Lower lobe of right lung (tissue), 2 donors: ENCODE results near the gene KIRREL1. TPM values are rescaled to one million over a fixed set of nuclear protein-coding genes. Genes with fewer than 3 reads are reported as not detected.

Experiments used
- ATAC-seq, 2 donors: fragments of 200-7000 bp; cut with Tn5 transposase; one replicate each; pipeline ENCODE4 v1.9.1; 2020 to 2022; ENCODE audit warnings: mild to moderate bottlenecking in 2 of 2, moderate library complexity in 2 of 2
- DNase-seq: peaks from one replicate; pipeline ENCODE4 v3.0.0-alpha.2; 2020
- H3K27ac ChIP-seq: fragments of 200-600 bp; one replicate; pipeline ENCODE4 v1.8.0; 2022
- H3K27me3 ChIP-seq: fragments of 200-600 bp; one replicate; pipeline ENCODE4 v1.8.0; 2022; ENCODE audit warnings: low read depth
- H3K36me3 ChIP-seq: fragments of 200-600 bp; one replicate; pipeline ENCODE4 v1.8.0; 2022; ENCODE audit warnings: mild to moderate bottlenecking
- H3K4me1 ChIP-seq: fragments of 200-600 bp; one replicate; pipeline ENCODE4 v1.8.0; 2022
- H3K4me3 ChIP-seq: fragments of 200-600 bp; one replicate; pipeline ENCODE4 v1.8.0; 2022; ENCODE audit warnings: mild to moderate bottlenecking
- H3K9me3 ChIP-seq: fragments of 200-600 bp; one replicate; pipeline ENCODE4 v1.8.0; 2022
- CTCF ChIP-seq: fragments of 200-600 bp; IDR thresholded peaks from one replicate; pipeline ENCODE4 v1.8.0; 2022; ENCODE audit warnings: antibody characterized with exemption, mild to moderate bottlenecking
- intact Hi-C: fragments of 100-400 bp; cut with DNase I; formaldehyde crosslinking; loops from one replicate; pipeline ENCODE4 v1.11.0; 2022
- total RNA-seq: library from RNA; stranded (reverse); fragmentation: NEBNext Ultra II Directional; extraction: Animal tissue kit (Norgen Biotek cat#: 25700); gene quantifications from one replicate; pipeline ENCODE4 v1.2.1, GENCODE V29; 2021
- donor health status: DM: no; HTN: yes; CAD: no; lungs with severe emphysema.

Gene KIRREL1
- total RNA-seq, 1 donor from 2014 or later: 26.9 TPM

GRCh38 chr1:158076441-158076840, 83.0 kb downstream of the KIRREL1 start:
- Histone ChIP-seq H3K36me3 (peaks cover 25% of the 10 kb centered on the region), H3K4me3 (no peak overlapping the region), H3K27me3 (no peaks in the 10 kb centered on the region), H3K9me3 (no peaks in the 10 kb centered on the region), H3K4me1 (no peaks in the 10 kb centered on the region), H3K27ac (no peak overlapping the region)
- intact Hi-C loops: no loop called here
- DNase-seq (no peak), ATAC-seq (no peak)
- no peak for TF ChIP-seq CTCF

- Histone ChIP-seq H3K27ac (no peak overlapping the region), H3K9me3 (no peaks in the 10 kb centered on the region), H3K27me3 (no peaks in the 10 kb centered on the region), H3K36me3 (peaks cover 32% of the 10 kb centered on the region), H3K4me3 (no peak overlapping the region), H3K4me1 (no peaks in the 10 kb centered on the region)
- ATAC-seq (no peak), DNase-seq (no peak)
- TF ChIP-seq CTCF: no peak
- intact Hi-C loops: no loop called here
Measured at GRCh38 chr1:158077411-158078256, 84.2 kb downstream of the KIRREL1 start.

GRCh38 chr1:158078569-158079080, 85.2 kb downstream of the KIRREL1 start:
- no peaks in the 10 kb centered on the region for H3K9me3 ChIP-seq
- no peaks in the 10 kb centered on the region for H3K4me1 ChIP-seq
- intact Hi-C loops: no loop called here
- DNase-seq (no peak), ATAC-seq (no peak)
- H3K36me3 ChIP-seq: peaks cover 32% of the 10 kb centered on the region
- H3K4me3 ChIP-seq: no peak overlapping the region
- no peaks in the 10 kb centered on the region for H3K27me3 ChIP-seq
- no peak for TF ChIP-seq CTCF
- no peak overlapping the region for H3K27ac ChIP-seq

GRCh38 chr1:158080066-158080465, 86.6 kb downstream of the KIRREL1 start:
- Histone ChIP-seq H3K9me3 (no peaks in the 10 kb centered on the region), H3K4me3 (no peak overlapping the region), H3K4me1 (no peaks in the 10 kb centered on the region), H3K27me3 (no peaks in the 10 kb centered on the region), H3K27ac (no peak overlapping the region), H3K36me3 (peaks cover 40% of the 10 kb centered on the region)
- DNase-seq: no peak
- no peak for TF ChIP-seq CTCF
- intact Hi-C loops: no loop called here
- no peak for ATAC-seq

- intact Hi-C loops: no loop called here
- H3K27me3 ChIP-seq: no peaks in the 10 kb centered on the region
- DNase-seq (no peak), ATAC-seq (no peak)
- H3K27ac ChIP-seq: no peak overlapping the region
- H3K4me3 ChIP-seq: no peak overlapping the region
- H3K4me1 ChIP-seq: no peaks in the 10 kb centered on the region
- H3K36me3 ChIP-seq: peaks cover 55% of the 10 kb centered on the region
- H3K9me3 ChIP-seq: no peaks in the 10 kb centered on the region
- TF ChIP-seq CTCF: no peak
Measured at GRCh38 chr1:158084336-158084735, 90.9 kb downstream of the KIRREL1 start.
